GM12878 (cell line): Measurements from ENCODE around the gene TEX101. TPM values are rescaled to one million over a fixed set of nuclear protein-coding genes. Genes with fewer than 3 reads are reported as not detected.

ENCODE experiments used
- ATAC-seq: fragments of 200-7000 bp; cut with Tn5 transposase; 3 replicates; pipeline ENCODE4 v1.9.1; 2020; ENCODE audit warnings: mild to moderate bottlenecking, moderate library complexity
- BruUV-seq: library from RNA; stranded (reverse); fragments of 400-500 nt; replicated peaks from 2 replicates; lab custom pipeline; 2021; lab: Mats Ljungman, UMichigan
- CTCF ChIA-PET: fragments of 300-600 bp; sonication (Branson Sonifier 250); formaldehyde crosslinking; extraction: SDS; loops from one replicate; lab custom pipeline; 2021; ENCODE audit warnings: inconsistent platforms; lab: Yijun Ruan, JAX
- POLR2A ChIA-PET: fragments of 350-600 bp; formaldehyde crosslinking; extraction: SDS; loops from one replicate; lab custom pipeline; 2021; ENCODE audit warnings: inconsistent platforms; lab: Charles Lee
- RAD21 ChIA-PET: fragments of 300-600 bp; sonication (Branson Sonifier 250); formaldehyde crosslinking; loops from one replicate; lab custom pipeline; 2023; ENCODE audit warnings: antibody characterized with exemption; ENCODE audit not compliant: unreplicated experiment; lab: Charles Lee
- SMC1A ChIA-PET: fragments of 300-600 bp; sonication (Branson Sonifier 250); formaldehyde crosslinking; loops from one replicate; lab custom pipeline; 2023; ENCODE audit not compliant: unreplicated experiment, uncharacterized antibody; lab: Charles Lee
- DNase-seq: peaks from one replicate; pipeline ENCODE4 v3.0.0-alpha.2; 2011; ENCODE audit warnings: low read depth, low spot score
- FAIRE-seq: peaks from 3 replicates; lab custom pipeline; 2011; peaks lifted over from hg19 to GRCh38; lab: Jason Lieb, UNC
- H2AFZ ChIP-seq: 2 replicates; pipeline ENCODE4 v1.6.0; 2011; ENCODE audit warnings: low read depth, low read length, control low read depth; ENCODE audit not compliant: control insufficient read depth
- H3K27ac ChIP-seq: 2 replicates; pipeline ENCODE4 v1.5.1; 2011; ENCODE audit warnings: control low read depth; ENCODE audit not compliant: control insufficient read depth, insufficient read depth
- H3K27me3 ChIP-seq, 2 experiments: replicated peaks in 1 of 2; 2 replicates each; pipeline versions ENCODE4 v1.6.0 to v1.6.1; 2011; ENCODE audit warnings: low read length in 1 of 2; ENCODE audit not compliant: control insufficient read depth in 2 of 2, insufficient read depth in 2 of 2
- H3K36me3 ChIP-seq, 2 experiments: 2 replicates each; pipeline ENCODE4 v1.5.1; 2011; ENCODE audit warnings: low read length in 1 of 2; ENCODE audit not compliant: control insufficient read depth in 2 of 2, insufficient read depth in 2 of 2
- H3K4me1 ChIP-seq: 2 replicates; pipeline ENCODE4 v1.6.1; 2011; ENCODE audit warnings: mild to moderate bottlenecking, low read length, moderate library complexity, mixed read lengths; ENCODE audit not compliant: control insufficient read depth, insufficient read depth
- H3K4me2 ChIP-seq: 2 replicates; pipeline ENCODE4 v1.6.0; 2011; ENCODE audit warnings: control low read depth; ENCODE audit not compliant: control insufficient read depth, insufficient read depth
- H3K4me3 ChIP-seq: fragments of 200-600 bp; sonication (generic); 2 replicates; pipeline ENCODE4 v1.5.1; 2016
- H3K79me2 ChIP-seq: 2 replicates; pipeline ENCODE4 v1.6.0; 2011; ENCODE audit warnings: low read length; ENCODE audit not compliant: control insufficient read depth, insufficient read depth
- H3K9ac ChIP-seq: 2 replicates; pipeline ENCODE4 v1.8.0; 2011; ENCODE audit warnings: low read length, control low read depth, mixed read lengths; ENCODE audit not compliant: control insufficient read depth, insufficient read depth
- H3K9me3 ChIP-seq: replicated peaks from 3 replicates; pipeline ENCODE4 v1.5.1; 2011; ENCODE audit warnings: mild to moderate bottlenecking, low read length; ENCODE audit not compliant: control insufficient read depth, insufficient read depth
- H4K20me1 ChIP-seq: 2 replicates; pipeline ENCODE4 v1.6.0; 2011; ENCODE audit not compliant: control insufficient read depth, insufficient read depth
- CTCF ChIP-seq, 3 experiments: IDR thresholded peaks in 2 of 3; conservative IDR thresholded peaks in 1 of 3; 2 replicates each; pipeline ENCODE4 v1.5.1; 2011; ENCODE audit warnings: low read depth in 3 of 3, low read length in 3 of 3, mild to moderate bottlenecking in 3 of 3, control low read depth in 2 of 3, moderate library complexity in 2 of 3, inconsistent platforms in 1 of 3, mixed read lengths in 1 of 3; ENCODE audit not compliant: control insufficient read depth in 2 of 3, insufficient read depth in 1 of 3; ENCODE audit errors: extremely low read depth in 1 of 3
- EED ChIP-seq: sonication (generic); IDR thresholded peaks from 2 replicates; pipeline ENCODE4 v1.6.1; 2016; ENCODE audit warnings: antibody characterized with exemption, low read depth
- IKZF1 ChIP-seq: fragments of 450-650 bp; conservative IDR thresholded peaks from 2 replicates; pipeline ENCODE4 v1.6.1; 2017; ENCODE audit warnings: antibody characterized with exemption, mild to moderate bottlenecking
- IRF3 ChIP-seq: fragments of 450-650 bp; IDR thresholded peaks from 2 replicates; pipeline ENCODE4 v1.6.1; 2014; ENCODE audit warnings: mild to moderate bottlenecking
- JUND ChIP-seq: IDR thresholded peaks from 2 replicates; pipeline ENCODE4 v1.6.1; 2012; ENCODE audit warnings: low read depth, mild to moderate bottlenecking, low read length, improper control_type of control experiment, moderate library complexity
- MEF2A ChIP-seq: IDR thresholded peaks from 2 replicates; pipeline ENCODE4 v1.6.1; 2011; ENCODE audit warnings: low read depth, mild to moderate bottlenecking, low read length, moderate library complexity; ENCODE audit not compliant: insufficient read depth
- MTA2 ChIP-seq: fragments of 450-650 bp; IDR thresholded peaks from 2 replicates; pipeline ENCODE4 v1.6.1; 2016; ENCODE audit warnings: low read depth, mild to moderate bottlenecking, moderate library complexity
- MXI1 ChIP-seq: fragments of 150-350 bp; IDR thresholded peaks from 2 replicates; pipeline ENCODE4 v1.6.1; 2011; ENCODE audit warnings: low read depth, mild to moderate bottlenecking, inconsistent platforms, low read length, improper control_type of control experiment
- NFYA ChIP-seq: IDR thresholded peaks from 2 replicates; pipeline ENCODE4 v1.6.1; 2011; ENCODE audit warnings: low read depth, mild to moderate bottlenecking, low read length, improper control_type of control experiment, borderline replicate concordance
- PAX8 ChIP-seq: fragments of 450-650 bp; IDR thresholded peaks from 2 replicates; pipeline ENCODE4 v1.6.1; 2017; ENCODE audit warnings: mild to moderate bottlenecking, moderate library complexity
- POLR2AphosphoS2 ChIP-seq: IDR thresholded peaks from 2 replicates; pipeline ENCODE4 v1.6.1; 2011; ENCODE audit warnings: low read depth, mild to moderate bottlenecking, low read length, improper control_type of control experiment, moderate library complexity
- PRDM15 ChIP-seq: fragments of 450-650 bp; formaldehyde crosslinking; IDR thresholded peaks from 2 replicates; pipeline ENCODE4 v1.4.0; 2020; ENCODE audit warnings: mild to moderate bottlenecking, moderate library complexity
- REST ChIP-seq: IDR thresholded peaks from 2 replicates; pipeline ENCODE4 v1.6.1; 2012; ENCODE audit warnings: mild to moderate bottlenecking, low read depth, low read length
- YBX1 ChIP-seq: fragments of 450-650 bp; IDR thresholded peaks from 2 replicates; pipeline ENCODE4 v1.6.1; 2016; ENCODE audit warnings: antibody characterized with exemption
- ZNF217 ChIP-seq: fragments of 450-650 bp; IDR thresholded peaks from 2 replicates; pipeline ENCODE4 v1.6.1; 2017; ENCODE audit warnings: antibody characterized with exemption, mild to moderate bottlenecking
- WGBS: methylation state at CpG from one replicate; pipeline ENCODE4 v1.1.6; 2016; ENCODE audit warnings: low lambda C conversion rate; ENCODE audit not compliant: insufficient replicate concordance, insufficient coverage; ENCODE audit errors: missing lambda C conversion rate; 5-methylcytosine and 5-hydroxymethylcytosine counted together
- in situ Hi-C: fragments of 300-500 bp; cut with MboI; formaldehyde crosslinking; loops from 9 replicates; pipeline ENCODE4 v1.14.3; 2018; ENCODE audit warnings: mixed read lengths
- intact Hi-C: fragments of 100-400 bp; cut with micrococcal nuclease; formaldehyde crosslinking; loops from one replicate; pipeline ENCODE4 v1.14.2; 2022; ENCODE audit not compliant: unreplicated experiment
- polyA plus RNA-seq, 11 experiments: library from polyadenylated mRNA; depleted of rRNA in 4 of 11; unstranded in 6 of 11; stranded (reverse) in 5 of 11; fragments of >200 nt; fragmentation: Nextera tagmentation in 4 of 11; fragmentation: Illumina TruSeq in 1 of 11; extraction: Ambion mirVana in 4 of 11; extraction: Trizol in 1 of 11; gene quantifications; 1 replicate in 1 of 11; 2 replicates in 10 of 11; pipeline versions ENCODE4 v1.2.1 to v1.2.3, GENCODE V29; 2011 to 2016; ENCODE audit warnings: inconsistent platforms in 2 of 11, missing spikeins in 2 of 11, low read depth in 1 of 11
- total RNA-seq, 4 experiments: library from RNA; depleted of rRNA in 3 of 4; stranded (reverse); fragments of >200 nt in 3 of 4; fragmentation: Illumina TruSeq in 1 of 4; extraction: Trizol in 1 of 4; gene quantifications; 2 replicates each; pipeline versions ENCODE4 v1.2.1 to v1.2.3, GENCODE V29; 2013 to 2021

TEX101 gene
- total and polyA plus RNA-seq, 10 of the 15 experiments (the other 5 are each of a cell fraction or from before 2014, with no cell fraction given): not detected

GRCh38 chr19:43433689-43434088 lies 19.0 kb downstream of the TEX101 start:
- in situ Hi-C loops: no loop called here
- no peak for DNase-seq
- POLR2A ChIA-PET: no interaction called here
- no peak for TF ChIP-seq PAX8
- no peak for TF ChIP-seq MXI1
- TF ChIP-seq ZNF217: no peak
- TF ChIP-seq IKZF1: no peak
- TF ChIP-seq PRDM15 (CRISPR knock-in tag): no peak
- no peak for TF ChIP-seq POLR2AphosphoS2
- TF ChIP-seq REST: no peak
- no peak for TF ChIP-seq NFYA
- no peak for TF ChIP-seq YBX1
- TF ChIP-seq EED: no peak
- no peak for TF ChIP-seq CTCF (IDR thresholded peaks at IDR 0.05 in 2 of 3, conservative IDR thresholded peaks at IDR 0.05 in 1 of 3; ENCODE audit: control insufficient read depth in 2 of 3, extremely low read depth in 1 of 3, insufficient read depth in 1 of 3, low read depth in 3 of 3, low read length in 3 of 3)
- TF ChIP-seq JUND: no peak
- no peak for TF ChIP-seq IRF3
- TF ChIP-seq MEF2A: no peak
- no peak for TF ChIP-seq MTA2

More at GRCh38 chr19:43433689-43434088, 19.0 kb downstream of the TEX101 start:
- H3K79me2 ChIP-seq: no peaks in the 10 kb centered on the region
- intact Hi-C loops: no loop called here
- no peak overlapping the region for H3K27ac ChIP-seq
- BruUV-seq: no TSS peak
- no peak overlapping the region for H3K4me3 ChIP-seq
- no peak overlapping the region for H2AFZ ChIP-seq
- H3K9me3 ChIP-seq: no peaks in the 10 kb centered on the region
- no peak overlapping the region for H3K9ac ChIP-seq
- ATAC-seq (no peak), FAIRE-seq (no peak)
- H3K4me2 ChIP-seq: no peak overlapping the region
- H4K20me1 ChIP-seq: no peaks in the 10 kb centered on the region
- ChIA-PET SMC1A (interaction anchor here (0.9 to 1.1 kb wide), 2 partner anchors 85 to 161 kb away, joined by 3 to 8 read pairs; no protein-coding TSS in a partner anchor), CTCF (interaction anchor here (1.7 to 5.1 kb wide), 3 partner anchors 9 to 86 kb away, joined by 6 to 65 read pairs (median 15); no protein-coding TSS in a partner anchor), RAD21 (interaction anchor here (2.1 kb wide), 1 partner anchor 161 kb away, joined by 8 read pairs; no protein-coding TSS in a partner anchor)
- no peaks in the 10 kb centered on the region for H3K4me1 ChIP-seq
- WGBS: 44% methylated on average over 5 of the region's 6 CpGs
- no peaks in the 10 kb centered on the region for H3K27me3 ChIP-seq
- H3K36me3 ChIP-seq: no peaks in the 10 kb centered on the region
